HEK293 (cell line): Measurements from ENCODE around the gene HSD17B8.

ENCODE experiments used
- AEBP2 ChIP-seq: fragments of 450-650 bp; formaldehyde crosslinking; IDR thresholded peaks from 2 replicates; pipeline ENCODE4 v1.5.1; 2016; ENCODE audit warnings: missing biosample characterization, missing genetic modification characterization, borderline replicate concordance
- ATF2 ChIP-seq: fragments of 450-650 bp; formaldehyde crosslinking; IDR thresholded peaks from 2 replicates; pipeline ENCODE4 v1.5.1; 2016; ENCODE audit warnings: missing biosample characterization, missing genetic modification characterization, low read depth
- CTCF ChIP-seq: fragments of 450-650 bp; formaldehyde crosslinking; IDR thresholded peaks from 2 replicates; pipeline ENCODE4 v1.5.1; 2016; ENCODE audit warnings: missing biosample characterization, missing genetic modification characterization
- GFI1B ChIP-seq: fragments of 450-650 bp; formaldehyde crosslinking; IDR thresholded peaks from 2 replicates; pipeline ENCODE4 v1.5.1; 2016; ENCODE audit warnings: missing biosample characterization, missing genetic modification characterization
- KLF10 ChIP-seq: fragments of 450-650 bp; IDR thresholded peaks from 2 replicates; pipeline ENCODE4 v1.5.1; 2018; ENCODE audit warnings: missing biosample characterization, mild to moderate bottlenecking, missing genetic modification characterization
- KLF16 ChIP-seq: fragments of 450-650 bp; formaldehyde crosslinking; IDR thresholded peaks from 2 replicates; pipeline ENCODE4 v1.5.1; 2017; ENCODE audit warnings: missing biosample characterization, missing genetic modification characterization
- MYNN ChIP-seq: fragments of 450-650 bp; formaldehyde crosslinking; IDR thresholded peaks from 2 replicates; pipeline ENCODE4 v1.5.1; 2016; ENCODE audit warnings: missing biosample characterization, missing genetic modification characterization, borderline replicate concordance
- OSR2 ChIP-seq: fragments of 450-650 bp; formaldehyde crosslinking; IDR thresholded peaks from 2 replicates; pipeline ENCODE4 v1.5.1; 2016; ENCODE audit warnings: missing biosample characterization, missing genetic modification characterization
- PRDM1 ChIP-seq: fragments of 450-650 bp; formaldehyde crosslinking; IDR thresholded peaks from 2 replicates; pipeline ENCODE4; 2016; ENCODE audit warnings: missing biosample characterization, missing genetic modification characterization
- PRDM4 ChIP-seq: fragments of 450-650 bp; formaldehyde crosslinking; IDR thresholded peaks from 2 replicates; pipeline ENCODE4 v1.5.1; 2017; ENCODE audit warnings: missing biosample characterization, missing genetic modification characterization
- ZNF10 ChIP-seq: fragments of 450-650 bp; formaldehyde crosslinking; IDR thresholded peaks from 2 replicates; pipeline ENCODE4 v1.5.1; 2017; ENCODE audit warnings: missing biosample characterization, missing genetic modification characterization
- ZNF155 ChIP-seq: fragments of 450-650 bp; formaldehyde crosslinking; IDR thresholded peaks from 2 replicates; pipeline ENCODE4 v1.5.1; 2016; ENCODE audit warnings: missing biosample characterization, missing genetic modification characterization
- ZNF174 ChIP-seq: fragments of 450-650 bp; formaldehyde crosslinking; IDR thresholded peaks from 2 replicates; pipeline ENCODE4 v1.5.0; 2017; ENCODE audit warnings: missing biosample characterization, mild to moderate bottlenecking, missing genetic modification characterization
- ZNF248 ChIP-seq: fragments of 450-650 bp; formaldehyde crosslinking; IDR thresholded peaks from 2 replicates; pipeline ENCODE4 v1.5.1; 2017; ENCODE audit warnings: missing biosample characterization, missing genetic modification characterization
- ZNF266 ChIP-seq: fragments of 450-650 bp; formaldehyde crosslinking; IDR thresholded peaks from 2 replicates; pipeline ENCODE4 v1.5.1; 2016; ENCODE audit warnings: missing biosample characterization, missing genetic modification characterization, low read depth
- ZNF280D ChIP-seq: fragments of 450-650 bp; formaldehyde crosslinking; IDR thresholded peaks from 2 replicates; pipeline ENCODE4 v1.5.1; 2016; ENCODE audit warnings: missing biosample characterization, missing genetic modification characterization
- ZNF362 ChIP-seq: fragments of 450-650 bp; formaldehyde crosslinking; IDR thresholded peaks from 2 replicates; pipeline ENCODE4 v1.5.1; 2016; ENCODE audit warnings: missing biosample characterization, missing genetic modification characterization
- ZNF518A ChIP-seq: fragments of 450-650 bp; formaldehyde crosslinking; conservative IDR thresholded peaks from 2 replicates; pipeline ENCODE4 v1.5.1; 2016; ENCODE audit warnings: low read depth, missing biosample characterization, missing genetic modification characterization
- ZNF626 ChIP-seq: fragments of 450-650 bp; sonication (Bioruptor Pico); formaldehyde crosslinking; IDR thresholded peaks from 2 replicates; pipeline ENCODE4 v1.5.1; 2018; ENCODE audit warnings: missing biosample characterization, missing genetic modification characterization, inconsistent platforms
- ZNF768 ChIP-seq: fragments of 450-650 bp; formaldehyde crosslinking; IDR thresholded peaks from 2 replicates; pipeline ENCODE4 v1.5.1; 2018; ENCODE audit warnings: missing biosample characterization, mild to moderate bottlenecking, missing genetic modification characterization
- ZNF837 ChIP-seq: fragments of 450-650 bp; formaldehyde crosslinking; IDR thresholded peaks from 2 replicates; pipeline ENCODE4 v1.5.1; 2016; ENCODE audit warnings: missing biosample characterization, missing genetic modification characterization

Gene HSD17B8

GRCh38 chr6:33207552-33208090 lies 3.2 kb downstream of the HSD17B8 start (continued):
- TF ChIP-seq ATF2 (no peak), ZNF155 (tag by site-specific recombination) (no peak), PRDM1 (no peak), MYNN (tag by site-specific recombination) (no peak), OSR2 (no peak), CTCF (tag by site-specific recombination) (peak; percentile 12; the same call in 1 of the 2 replicates), ZNF248 (tag by site-specific recombination) (no peak), AEBP2 (tag by site-specific recombination) (no peak), KLF16 (tag by site-specific recombination) (no peak), KLF10 (tag by site-specific recombination) (no peak), ZNF174 (tag by site-specific recombination) (no peak), ZNF626 (tag by site-specific recombination) (no peak), GFI1B (tag by site-specific recombination) (no peak), ZNF837 (tag by site-specific recombination) (no peak), ZNF10 (tag by site-specific recombination) (no peak), ZNF362 (tag by site-specific recombination) (no peak), PRDM4 (tag by site-specific recombination) (no peak), ZNF518A (no peak), ZNF768 (tag by site-specific recombination) (no peak), ZNF280D (tag by site-specific recombination) (no peak), ZNF266 (no peak)
